NCI-H748 treated with DMSO at 0.1 percent for 48 hours (cell line): Measurements from ENCODE around the gene HLA-DPB1.
"Not testable (repeated sequence)": the region's sequence is repeated elsewhere in the genome, so short reads cannot be mapped to it uniquely, and the experiment has no call there.

Experiments
- DNase-seq: peaks from one replicate; lab custom pipeline; 2025; lab: John Stamatoyannopoulos, UW

The HLA-DPB1 gene

GRCh38 chr6:33071569-33071968 is 4.2 kb upstream of the HLA-DPB1 start:
- DNase-seq, result no peak

- no peak for DNase-seq
Measured at GRCh38 chr6:33072508-33073100, 3.2 kb upstream of the HLA-DPB1 start.

- no peak for DNase-seq
Measured at GRCh38 chr6:33073431-33073871, 2.3 kb upstream of the HLA-DPB1 start, which contains the start of gene HLA-DPA1. HLA-DPA1 (minus strand) TSS chr6:33073649.

- no peak for DNase-seq
Measured at GRCh38 chr6:33075208-33075567, 602 bp upstream of the HLA-DPB1 start.

GRCh38 chr6:33076406-33076934 is 680 bp downstream of the HLA-DPB1 start:
- DNase-seq, result no peak

GRCh38 chr6:33077908-33078307 is 2.1 kb downstream of the HLA-DPB1 start:
- DNase-seq, result no peak

- DNase-seq, result no peak
Measured at GRCh38 chr6:33078442-33078841, 2.7 kb downstream of the HLA-DPB1 start.

- no peak for DNase-seq
Measured at GRCh38 chr6:33078919-33079521, 3.2 kb downstream of the HLA-DPB1 start.

GRCh38 chr6:33079580-33079979 is 3.8 kb downstream of the HLA-DPB1 start:
- no peak for DNase-seq

- no peak for DNase-seq
Measured at GRCh38 chr6:33080127-33081089, 4.6 kb downstream of the HLA-DPB1 start.

GRCh38 chr6:33081098-33081824 is 5.5 kb downstream of the HLA-DPB1 start:
- DNase-seq, result no peak

- peak; percentile 9 for DNase-seq
Measured at GRCh38 chr6:33082702-33083101, 6.9 kb downstream of the HLA-DPB1 start.

- DNase-seq, result no peak
Measured at GRCh38 chr6:33085627-33086026, 9.8 kb downstream of the HLA-DPB1 start.

GRCh38 chr6:33088258-33088930 is 12.6 kb downstream of the HLA-DPB1 start:
- DNase-seq, result no peak

GRCh38 chr6:33088931-33089620 is 13.3 kb downstream of the HLA-DPB1 start:
- no peak for DNase-seq

- no peak for DNase-seq
Measured at GRCh38 chr6:33091957-33092356, 16.2 kb downstream of the HLA-DPB1 start.

- DNase-seq, result no peak
Measured at GRCh38 chr6:33092385-33092784, 16.6 kb downstream of the HLA-DPB1 start.

- DNase-seq, result no peak
Measured at GRCh38 chr6:33093855-33094254, 18.1 kb downstream of the HLA-DPB1 start.

- DNase-seq, result no peak
Measured at GRCh38 chr6:33095681-33096080, 19.9 kb downstream of the HLA-DPB1 start.

GRCh38 chr6:33101121-33101737 is 25.4 kb downstream of the HLA-DPB1 start:
- DNase-seq, result not testable (repeated sequence)
